ENCODE data around the gene MAP3K20. TPM values are rescaled to one million over a fixed set of nuclear protein-coding genes. Genes with fewer than 3 reads are reported as not detected.
"Not testable (repeated sequence)": the region's sequence is repeated elsewhere in the genome, so short reads cannot be mapped to it uniquely, and the experiment has no call there.

MAP3K20 gene
- total RNA-seq, 1 donor from 2014 or later, result 19.1 TPM

GRCh38 chr2:173087214-173087581, 11.6 kb downstream of the MAP3K20 start:
- Mint-ChIP-seq H3K4me1 (peaks cover 2% of the 10 kb centered on the region), H3K27ac (no peak overlapping the region), H3K36me3 (ENCODE audit: low read depth) (peaks cover 10% of the 10 kb centered on the region), H3K9me3 (no peaks in the 10 kb centered on the region), H3K27me3 (peaks cover 10% of the 10 kb centered on the region), H3K4me3 (no peak overlapping the region)
- intact Hi-C loops (cut with micrococcal nuclease), result no loop called here
- DNase-seq, result no peak

GRCh38 chr2:173087793-173088496, 12.3 kb downstream of the MAP3K20 start:
- H3K27me3 Mint-ChIP-seq, result peaks cover 10% of the 10 kb centered on the region
- H3K9me3 Mint-ChIP-seq, result no peaks in the 10 kb centered on the region
- H3K4me1 Mint-ChIP-seq, result peaks cover 2% of the 10 kb centered on the region
- H3K4me3 Mint-ChIP-seq, result no peak overlapping the region
- no peak overlapping the region for H3K27ac Mint-ChIP-seq
- H3K36me3 Mint-ChIP-seq (ENCODE audit: low read depth), result peaks cover 9% of the 10 kb centered on the region
- intact Hi-C loops (cut with micrococcal nuclease), result no loop called here
- no peak for DNase-seq

GRCh38 chr2:173090276-173090877, 14.7 kb downstream of the MAP3K20 start:
- intact Hi-C loops (cut with micrococcal nuclease), result loop anchor here (5.0 kb wide), 1 partner anchor 117 kb away; no protein-coding TSS in a partner anchor
- no peaks in the 10 kb centered on the region for H3K9me3 Mint-ChIP-seq
- peaks cover 4% of the 10 kb centered on the region for H3K4me1 Mint-ChIP-seq
- no peak overlapping the region for H3K27ac Mint-ChIP-seq
- no peak for DNase-seq
- peaks cover 3% of the 10 kb centered on the region for H3K27me3 Mint-ChIP-seq
- no peak overlapping the region for H3K4me3 Mint-ChIP-seq
- peaks cover 13% of the 10 kb centered on the region for H3K36me3 Mint-ChIP-seq (ENCODE audit: low read depth)

GRCh38 chr2:173090973-173091660, 15.5 kb downstream of the MAP3K20 start:
- DNase-seq, result no peak
- Mint-ChIP-seq H3K4me3 (no peak overlapping the region), H3K9me3 (no peaks in the 10 kb centered on the region), H3K27me3 (peaks cover 3% of the 10 kb centered on the region), H3K4me1 (peaks cover 4% of the 10 kb centered on the region), H3K36me3 (ENCODE audit: low read depth) (peaks cover 13% of the 10 kb centered on the region), H3K27ac (no peak overlapping the region)
- intact Hi-C loops (cut with micrococcal nuclease), result loop anchor here (5.0 kb wide), 1 partner anchor 116 kb away; no protein-coding TSS in a partner anchor

- no peak for DNase-seq
- H3K9me3 Mint-ChIP-seq, result no peaks in the 10 kb centered on the region
- H3K4me1 Mint-ChIP-seq, result peaks cover 4% of the 10 kb centered on the region
- H3K36me3 Mint-ChIP-seq (ENCODE audit: low read depth), result peaks cover 17% of the 10 kb centered on the region
- intact Hi-C loops (cut with micrococcal nuclease), result loop anchor here (5.0 kb wide), 1 partner anchor 115 kb away; no protein-coding TSS in a partner anchor
- peaks cover 3% of the 10 kb centered on the region for H3K27me3 Mint-ChIP-seq
- H3K4me3 Mint-ChIP-seq, result no peak overlapping the region
- H3K27ac Mint-ChIP-seq, result no peak overlapping the region
These were observed 16.3 kb downstream of the MAP3K20 start for GRCh38 chr2:173091910-173092309.

- Mint-ChIP-seq H3K27me3 (no peaks in the 10 kb centered on the region), H3K4me1 (peaks cover 2% of the 10 kb centered on the region), H3K9me3 (no peaks in the 10 kb centered on the region), H3K36me3 (ENCODE audit: low read depth) (peaks cover 15% of the 10 kb centered on the region), H3K27ac (no peak overlapping the region), H3K4me3 (no peak overlapping the region)
- intact Hi-C loops (cut with micrococcal nuclease), result loop anchor here (5.0 kb wide), 1 partner anchor 114 kb away; no protein-coding TSS in a partner anchor
- DNase-seq, result no peak
These were observed 17.3 kb downstream of the MAP3K20 start for GRCh38 chr2:173092844-173093402.

- not testable (repeated sequence) for DNase-seq, H3K4me3 Mint-ChIP-seq, H3K9me3 Mint-ChIP-seq, H3K27me3 Mint-ChIP-seq, H3K27ac Mint-ChIP-seq, H3K4me1 Mint-ChIP-seq
- intact Hi-C loops (cut with micrococcal nuclease), result loop anchor here (5.0 kb wide), 1 partner anchor 114 kb away; no protein-coding TSS in a partner anchor
- H3K36me3 Mint-ChIP-seq (ENCODE audit: low read depth), result peaks cover 15% of the 10 kb centered on the region
These were observed 18.0 kb downstream of the MAP3K20 start for GRCh38 chr2:173093617-173094016.

- H3K4me1 Mint-ChIP-seq, result peaks cover 8% of the 10 kb centered on the region
- intact Hi-C loops (cut with micrococcal nuclease), result loop anchor here (5.0 kb wide), 1 partner anchor 113 kb away; no protein-coding TSS in a partner anchor
- no peak for DNase-seq
- no peak overlapping the region for H3K27ac Mint-ChIP-seq
- no peaks in the 10 kb centered on the region for H3K9me3 Mint-ChIP-seq
- H3K36me3 Mint-ChIP-seq (ENCODE audit: low read depth), result peaks cover 15% of the 10 kb centered on the region
- H3K4me3 Mint-ChIP-seq, result no peak overlapping the region
- H3K27me3 Mint-ChIP-seq, result no peaks in the 10 kb centered on the region
These were observed 19.1 kb downstream of the MAP3K20 start for GRCh38 chr2:173094731-173095130.

- DNase-seq, result no peak
- Mint-ChIP-seq H3K4me1 (peaks cover 8% of the 10 kb centered on the region), H3K36me3 (ENCODE audit: low read depth) (peaks cover 15% of the 10 kb centered on the region), H3K9me3 (no peaks in the 10 kb centered on the region), H3K27me3 (no peaks in the 10 kb centered on the region), H3K4me3 (no peak overlapping the region), H3K27ac (no peak overlapping the region)
- intact Hi-C loops (cut with micrococcal nuclease), result no loop called here
These were observed 19.7 kb downstream of the MAP3K20 start for GRCh38 chr2:173095356-173095755.

GRCh38 chr2:173099271-173099670, 23.6 kb downstream of the MAP3K20 start:
- Mint-ChIP-seq H3K27ac (no peak overlapping the region), H3K9me3 (no peaks in the 10 kb centered on the region), H3K27me3 (no peaks in the 10 kb centered on the region), H3K4me3 (no peak overlapping the region), H3K36me3 (ENCODE audit: low read depth) (peaks cover 7% of the 10 kb centered on the region), H3K4me1 (peaks cover 18% of the 10 kb centered on the region)
- DNase-seq, result no peak
- intact Hi-C loops (cut with micrococcal nuclease), result no loop called here

GRCh38 chr2:173099804-173100203, 24.2 kb downstream of the MAP3K20 start:
- Mint-ChIP-seq H3K36me3 (ENCODE audit: low read depth) (peaks cover 3% of the 10 kb centered on the region), H3K9me3 (no peaks in the 10 kb centered on the region), H3K4me3 (no peak overlapping the region), H3K27me3 (no peaks in the 10 kb centered on the region), H3K4me1 (peaks cover 16% of the 10 kb centered on the region), H3K27ac (no peak overlapping the region)
- no peak for DNase-seq
- intact Hi-C loops (cut with micrococcal nuclease), result loop anchor here (2.0 kb wide), 1 partner anchor 23 kb away; no protein-coding TSS in a partner anchor

GRCh38 chr2:173101687-173102086, 26.0 kb downstream of the MAP3K20 start:
- Mint-ChIP-seq H3K27me3 (no peaks in the 10 kb centered on the region), H3K36me3 (ENCODE audit: low read depth) (peaks cover under 1% of the 10 kb centered on the region), H3K4me3 (no peak overlapping the region), H3K9me3 (no peaks in the 10 kb centered on the region), H3K27ac (peak overlapping the region; percentile 55), H3K4me1 (peaks cover 19% of the 10 kb centered on the region)
- no peak for DNase-seq
- intact Hi-C loops (cut with micrococcal nuclease), result loop anchor here (1.0 to 2.0 kb wide), 3 partner anchors 25 to 50 kb away; no protein-coding TSS in a partner anchor

- DNase-seq, result no peak
- Mint-ChIP-seq H3K9me3 (no peaks in the 10 kb centered on the region), H3K27me3 (peaks cover 2% of the 10 kb centered on the region), H3K27ac (no peak overlapping the region), H3K4me1 (peaks cover 19% of the 10 kb centered on the region), H3K36me3 (ENCODE audit: low read depth) (peaks cover 2% of the 10 kb centered on the region), H3K4me3 (no peak overlapping the region)
- intact Hi-C loops (cut with micrococcal nuclease), result no loop called here
These were observed 28.5 kb downstream of the MAP3K20 start for GRCh38 chr2:173104156-173104555.

All from activated CD4-positive, alpha-beta T cell treated with anti-CD3 and anti-CD28 coated beads, Interleukin-2, amount 10 ng/mL, durations not matched to agents 24 days and 14 days (primary cell).